ENCODE measurements around the gene ORAI2. TPM values are rescaled to one million over a fixed set of nuclear protein-coding genes. Genes with fewer than 3 reads are reported as not detected.

The ORAI2 gene
- total and polyA plus RNA-seq, 2 donors (not counting 3 experiments of a cell fraction or from before 2014, with no cell fraction given) = 84.1 to 99.1 TPM

DNA sequence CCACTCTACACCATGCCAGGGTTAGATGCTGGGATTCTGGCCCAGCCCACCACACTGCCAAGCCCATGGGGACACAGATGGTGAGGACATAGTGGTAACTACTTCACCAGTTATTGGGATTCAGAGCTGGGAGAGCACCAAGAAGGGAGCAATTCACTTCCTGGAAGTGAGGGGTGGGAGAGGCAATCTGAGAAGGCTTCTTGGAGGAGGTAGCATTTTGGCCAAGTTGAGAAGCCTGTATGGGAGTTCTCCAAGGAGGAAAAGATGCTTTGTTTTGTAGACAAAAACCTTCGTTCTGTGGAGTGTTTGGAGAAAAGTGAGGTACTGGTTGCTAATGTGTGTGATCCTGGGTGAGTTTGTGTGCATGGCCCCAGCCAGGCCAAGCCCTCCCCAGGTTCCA is 41.0 kb upstream of the ORAI2 start:
- H3K4me1 ChIP-seq (ENCODE audit: control insufficient read depth, extremely low read depth, insufficient read depth, low read length) = peaks cover 11% of the 10 kb centered on the region
- no peak for DNase-seq (ENCODE audit: low read depth, low spot score)
- peaks cover 8% of the 10 kb centered on the region for H3K79me2 ChIP-seq (ENCODE audit: control insufficient read depth, insufficient read depth, low read length)
- ChIA-PET CTCF (interaction anchor here (1.0 to 1.9 kb wide), 6 partner anchors 20 to 849 kb away, joined by 3 to 32 read pairs (median 4); no protein-coding TSS in a partner anchor), POLR2A (no interaction called here)
- no peaks in the 10 kb centered on the region for H3K27me3 ChIP-seq (ENCODE audit: control insufficient read depth in 2 of 2, insufficient read depth in 2 of 2, low read length in 2 of 2)
- intact Hi-C loops (cut with micrococcal nuclease) (loop anchor here (10.0 kb wide), 1 partner anchor 708 kb away; no protein-coding TSS in a partner anchor), dilution Hi-C loops (cut with MboI; ENCODE audit: extremely low pct_ligation_motif_present, low sequenced_read_pairs) (no loop called here)
- TF ChIP-seq EZH2 (IDR thresholded peaks at IDR 0.05; ENCODE audit: borderline replicate concordance, low read depth, low read length, severe bottlenecking) = no peak
- TF ChIP-seq GATA2 (IDR thresholded peaks at IDR 0.05; ENCODE audit: insufficient read depth, insufficient read length, low read depth, low read length) = no peak
- no peak for TF ChIP-seq POLR2A (IDR thresholded peaks at IDR 0.05; ENCODE audit: low read depth, low read length)
- no peak for TF ChIP-seq POLR2AphosphoS5 (IDR thresholded peaks at IDR 0.05; ENCODE audit: insufficient read depth, low read depth, low read length)
- no peak for TF ChIP-seq CTCF (IDR thresholded peaks at IDR 0.05; ENCODE audit: extremely low read depth in 1 of 2, insufficient read depth in 1 of 2, low read depth in 1 of 2, low read length in 2 of 2)
- TF ChIP-seq FOS (IDR thresholded peaks at IDR 0.05; ENCODE audit: borderline replicate concordance, insufficient read depth, low read length) = no peak
- TF ChIP-seq, protein P1, sequence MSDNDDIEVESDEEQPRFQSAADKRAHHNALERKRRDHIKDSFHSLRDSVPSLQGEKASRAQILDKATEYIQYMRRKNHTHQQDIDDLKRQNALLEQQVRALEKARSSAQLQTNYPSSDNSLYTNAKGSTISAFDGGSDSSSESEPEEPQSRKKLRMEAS (IDR thresholded peaks at IDR 0.05; ENCODE audit: insufficient read depth, insufficient read length) = no peak
- TF ChIP-seq MYC (IDR thresholded peaks at IDR 0.05; ENCODE audit: low read depth, low read length) = no peak
- no peak for TF ChIP-seq JUN (IDR thresholded peaks at IDR 0.05; ENCODE audit: borderline replicate concordance, insufficient read depth, insufficient read length, low read depth)
- FAIRE-seq = no peak
- H3K4me2 ChIP-seq (ENCODE audit: insufficient read depth, low read length) = no peak overlapping the region
- no TSS peak for BruUV-seq (replicated peaks)
- no peak overlapping the region for H3K27ac ChIP-seq (ENCODE audit: insufficient read depth, low read depth, low read length)
- no peaks in the 10 kb centered on the region for H3K9me1 ChIP-seq (replicated peaks; ENCODE audit: control insufficient read depth, extremely low read depth, insufficient read depth, low read length)
- no peak overlapping the region for H3K4me3 ChIP-seq (replicated peaks in 1 of 3; ENCODE audit: insufficient read depth in 1 of 3, low read depth in 1 of 3, low read length in 3 of 3)
- H3K9ac ChIP-seq (replicated peaks; ENCODE audit: extremely low read depth, insufficient read depth, low read length) = no peak overlapping the region
- H3K36me3 ChIP-seq (ENCODE audit: control insufficient read depth in 2 of 2, extremely low read depth in 1 of 2, insufficient read depth in 2 of 2, low read length in 2 of 2) = peaks cover 0 to 6% of the 10 kb centered on the region in 2 experiments
- H4K20me1 ChIP-seq (replicated peaks; ENCODE audit: control insufficient read depth, extremely low read depth, insufficient read depth, low read length) = no peaks in the 10 kb centered on the region
- H2AFZ ChIP-seq (ENCODE audit: low read depth, low read length) = no peak overlapping the region
- no peaks in the 10 kb centered on the region for H3K9me3 ChIP-seq (replicated peaks; ENCODE audit: control insufficient read depth, insufficient read depth, low read length)

All from endothelial cell of umbilical vein (primary cell).